Measurements from ENCODE around the gene CEMIP. TPM values are rescaled to one million over a fixed set of nuclear protein-coding genes. Genes with fewer than 3 reads are reported as not detected.

CEMIP gene
- polyA plus RNA-seq, 2 of the 4 experiments (the other 2 are of a cell fraction), result 0.54 to 0.84 TPM

- ChIA-PET CTCF (interaction anchor here (1.6 to 2.0 kb wide), 3 partner anchors 15 to 38 kb away, joined by 4 to 7 read pairs (median 5); partner anchors contain the start of gene CEMIP), POLR2A (no interaction called here)
- no peaks in the 10 kb centered on the region for H3K9me3 ChIP-seq
- TF ChIP-seq CBX8 (IDR thresholded peaks at IDR 0.05) (no peak), NR3C1 (IDR thresholded peaks at IDR 0.05) (no peak), RCOR1 (IDR thresholded peaks at IDR 0.05; ENCODE audit: low read depth, low read length) (no peak), JUNB (IDR thresholded peaks at IDR 0.05) (no peak), ZNF302 (CRISPR knock-in tag; IDR thresholded peaks at IDR 0.05) (no peak)
- H3K27ac ChIP-seq, result no peak overlapping the region
- ATAC-seq (no peak), FAIRE-seq (no peak), DNase-seq (ENCODE audit: low read depth in 1 of 2, low spot score in 1 of 2) (no peak)
- 39% methylated on average over 3 of the region's 3 CpGs for WGBS (ENCODE audit: missing lambda C conversion rate)
- no peak overlapping the region for H3K4me3 ChIP-seq
- no peaks in the 10 kb centered on the region for H3K4me1 ChIP-seq
- H3K4me2 ChIP-seq, result no peak overlapping the region
Observed at GRCh38 chr15:80817901-80818300, 38.7 kb downstream of the CEMIP start.

DNA sequence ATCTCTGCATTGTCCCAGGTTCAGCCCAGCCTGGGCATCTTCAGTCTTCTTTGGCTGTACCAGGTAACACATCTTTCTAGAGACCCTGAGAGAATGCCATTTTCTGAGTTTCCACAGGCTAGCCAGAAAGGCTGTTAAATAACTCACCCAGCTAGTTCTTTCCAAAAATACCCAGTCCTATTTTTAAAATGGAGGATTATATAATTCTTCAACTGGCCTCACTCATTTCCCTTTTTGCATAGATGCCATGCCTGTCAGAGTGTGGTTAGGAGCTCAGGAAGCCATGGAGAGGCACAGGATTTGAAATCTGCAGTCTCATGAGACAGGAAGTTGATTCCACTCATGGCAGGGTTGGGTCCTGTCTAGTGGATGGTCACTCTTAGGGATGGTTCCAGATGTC, 39.8 kb downstream of the CEMIP start:
- Histone ChIP-seq H3K4me1 (no peaks in the 10 kb centered on the region), H3K27ac (no peak overlapping the region), H3K4me2 (no peak overlapping the region), H3K4me3 (no peak overlapping the region), H3K9me3 (no peaks in the 10 kb centered on the region)
- FAIRE-seq (no peak), DNase-seq (ENCODE audit: low read depth in 1 of 2, low spot score in 1 of 2) (no peak), ATAC-seq (no peak)
- CTCF ChIA-PET, result interaction anchor here (1.1 to 1.6 kb wide), 2 partner anchors 14 to 39 kb away, joined by 4 to 7 read pairs; partner anchors contain the start of gene CEMIP
- no peak for TF ChIP-seq NR3C1 (IDR thresholded peaks at IDR 0.05)
- POLR2A ChIA-PET, result no interaction called here

- ChIA-PET POLR2A (no interaction called here), CTCF (interaction anchor here (1.2 kb wide), 1 partner anchor 81 kb away, joined by 3 read pairs; no protein-coding TSS in a partner anchor)
- DNase-seq (ENCODE audit: low read depth in 1 of 2, low spot score in 1 of 2), result no peak
- Histone ChIP-seq H3K4me2 (no peak overlapping the region), H3K4me1 (no peaks in the 10 kb centered on the region), H3K4me3 (no peak overlapping the region), H3K9me3 (no peaks in the 10 kb centered on the region), H3K27ac (no peak overlapping the region)
- TF ChIP-seq HOXB13 (CRISPR knock-in tag; IDR thresholded peaks at IDR 0.05; ENCODE audit: low read depth), result no peak
- no peak for TF ChIP-seq SMC3 (IDR thresholded peaks at IDR 0.05)
- TF ChIP-seq RCOR1 (IDR thresholded peaks at IDR 0.05; ENCODE audit: low read depth, low read length), result no peak
- TF ChIP-seq MYC (IDR thresholded peaks at IDR 0.05; ENCODE audit: borderline replicate concordance, low read length), result no peak
- TF ChIP-seq EHF (CRISPR knock-in tag; IDR thresholded peaks at IDR 0.05), result no peak
- TF ChIP-seq HOXA7 (CRISPR knock-in tag; IDR thresholded peaks at IDR 0.05), result no peak
- no peak for TF ChIP-seq ZFP36 (IDR thresholded peaks at IDR 0.05; ENCODE audit: borderline replicate concordance, partially characterized antibody)
- no peak for TF ChIP-seq ZC3H11A (IDR thresholded peaks at IDR 0.05)
- no peak for TF ChIP-seq RARB (CRISPR knock-in tag; IDR thresholded peaks at IDR 0.05)
- TF ChIP-seq NFE2L2 (conservative IDR thresholded peaks at IDR 0.05; ENCODE audit: low read length), result no peak
- no peak for TF ChIP-seq FOSB (CRISPR knock-in tag; IDR thresholded peaks at IDR 0.05)
- no peak for TF ChIP-seq PHF8 (IDR thresholded peaks at IDR 0.05; ENCODE audit: borderline replicate concordance, low read depth)
- TF ChIP-seq ZSCAN20 (CRISPR knock-in tag; IDR thresholded peaks at IDR 0.05), result no peak
- WGBS (ENCODE audit: missing lambda C conversion rate), result 61% methylated on average over 3 of the region's 3 CpGs
- ATAC-seq, result no peak
- no peak for FAIRE-seq
Observed at GRCh38 chr15:80820092-80820491, 40.9 kb downstream of the CEMIP start.

DNA sequence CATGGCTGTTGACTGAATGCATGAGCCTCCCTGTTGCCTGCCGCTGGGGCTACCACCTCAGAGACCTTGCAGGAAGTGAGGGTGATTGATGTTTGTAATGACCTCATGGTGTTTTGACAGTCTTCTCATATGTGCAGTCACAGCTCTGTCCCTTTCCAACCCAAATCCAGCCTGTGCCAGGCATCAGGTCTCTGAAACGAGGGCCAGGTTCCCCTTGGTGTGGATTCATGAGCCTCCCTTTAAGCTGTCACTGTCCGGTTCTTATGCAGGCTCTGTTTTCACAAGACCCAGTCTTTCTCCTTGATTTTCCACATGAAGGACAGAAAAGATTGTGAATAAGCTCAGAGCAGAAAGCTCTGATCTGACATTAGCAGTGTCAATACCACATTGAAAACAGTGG, 43.1 kb downstream of the CEMIP start:
- DNase-seq (ENCODE audit: low read depth in 1 of 2, low spot score in 1 of 2) (no peak), ATAC-seq (no peak), FAIRE-seq (no peak)
- TF ChIP-seq SREBF2 (IDR thresholded peaks at IDR 0.05) (no peak), JUNB (IDR thresholded peaks at IDR 0.05) (no peak), EHMT2 (IDR thresholded peaks at IDR 0.05; ENCODE audit: low read depth) (no peak), RARB (CRISPR knock-in tag; IDR thresholded peaks at IDR 0.05) (no peak), E2F6 (IDR thresholded peaks at IDR 0.05; ENCODE audit: borderline replicate concordance, low read depth) (no peak), CEBPB (IDR thresholded peaks at IDR 0.05) (no peak), ZNF302 (CRISPR knock-in tag; IDR thresholded peaks at IDR 0.05) (no peak), JUN (IDR thresholded peaks at IDR 0.05) (no peak), TFCP2L1 (CRISPR knock-in tag; IDR thresholded peaks at IDR 0.05) (no peak), ZC3H11A (IDR thresholded peaks at IDR 0.05) (no peak), HOXB13 (CRISPR knock-in tag; IDR thresholded peaks at IDR 0.05; ENCODE audit: low read depth) (no peak), NPAS2 (CRISPR knock-in tag; IDR thresholded peaks at IDR 0.05; ENCODE audit: borderline replicate concordance) (no peak), HES2 (IDR thresholded peaks at IDR 0.05) (no peak), FOSL2 (IDR thresholded peaks at IDR 0.05) (no peak), FOSL2 (CRISPR knock-in tag; IDR thresholded peaks at IDR 0.05) (no peak), CHD2 (IDR thresholded peaks at IDR 0.05; ENCODE audit: low read length, partially characterized antibody) (no peak)
- TF ChIP-seq, protein P1, sequence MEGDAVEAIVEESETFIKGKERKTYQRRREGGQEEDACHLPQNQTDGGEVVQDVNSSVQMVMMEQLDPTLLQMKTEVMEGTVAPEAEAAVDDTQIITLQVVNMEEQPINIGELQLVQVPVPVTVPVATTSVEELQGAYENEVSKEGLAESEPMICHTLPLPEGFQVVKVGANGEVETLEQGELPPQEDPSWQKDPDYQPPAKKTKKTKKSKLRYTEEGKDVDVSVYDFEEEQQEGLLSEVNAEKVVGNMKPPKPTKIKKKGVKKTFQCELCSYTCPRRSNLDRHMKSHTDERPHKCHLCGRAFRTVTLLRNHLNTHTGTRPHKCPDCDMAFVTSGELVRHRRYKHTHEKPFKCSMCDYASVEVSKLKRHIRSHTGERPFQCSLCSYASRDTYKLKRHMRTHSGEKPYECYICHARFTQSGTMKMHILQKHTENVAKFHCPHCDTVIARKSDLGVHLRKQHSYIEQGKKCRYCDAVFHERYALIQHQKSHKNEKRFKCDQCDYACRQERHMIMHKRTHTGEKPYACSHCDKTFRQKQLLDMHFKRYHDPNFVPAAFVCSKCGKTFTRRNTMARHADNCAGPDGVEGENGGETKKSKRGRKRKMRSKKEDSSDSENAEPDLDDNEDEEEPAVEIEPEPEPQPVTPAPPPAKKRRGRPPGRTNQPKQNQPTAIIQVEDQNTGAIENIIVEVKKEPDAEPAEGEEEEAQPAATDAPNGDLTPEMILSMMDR (IDR thresholded peaks at IDR 0.05), result no peak
- TF ChIP-seq, protein P2, sequence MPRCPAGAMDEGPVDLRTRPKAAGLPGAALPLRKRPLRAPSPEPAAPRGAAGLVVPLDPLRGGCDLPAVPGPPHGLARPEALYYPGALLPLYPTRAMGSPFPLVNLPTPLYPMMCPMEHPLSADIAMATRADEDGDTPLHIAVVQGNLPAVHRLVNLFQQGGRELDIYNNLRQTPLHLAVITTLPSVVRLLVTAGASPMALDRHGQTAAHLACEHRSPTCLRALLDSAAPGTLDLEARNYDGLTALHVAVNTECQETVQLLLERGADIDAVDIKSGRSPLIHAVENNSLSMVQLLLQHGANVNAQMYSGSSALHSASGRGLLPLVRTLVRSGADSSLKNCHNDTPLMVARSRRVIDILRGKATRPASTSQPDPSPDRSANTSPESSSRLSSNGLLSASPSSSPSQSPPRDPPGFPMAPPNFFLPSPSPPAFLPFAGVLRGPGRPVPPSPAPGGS (IDR thresholded peaks at IDR 0.05), result no peak
- no peak overlapping the region for H3K27ac ChIP-seq
- H3K4me1 ChIP-seq, result no peaks in the 10 kb centered on the region
- WGBS (ENCODE audit: missing lambda C conversion rate), result 59% methylated on average over 3 of the region's 3 CpGs
- ChIA-PET CTCF (interaction anchor here (0.8 to 1.3 kb wide), 4 partner anchors 43 to 255 kb away, joined by 3 to 7 read pairs (median 4); partner anchors contain the start of gene CEMIP), POLR2A (no interaction called here)
- H3K4me2 ChIP-seq, result no peak overlapping the region
- H3K4me3 ChIP-seq, result no peak overlapping the region
- no peaks in the 10 kb centered on the region for H3K9me3 ChIP-seq
